C4-2B (cell line): ENCODE results near the gene GNA15.

Experiments used
- H3K27ac ChIP-seq: fragments of 450-650 bp; 2 replicates; pipeline ENCODE4 v1.5.1; 2017
- CTCF ChIP-seq: fragments of 450-650 bp; conservative IDR thresholded peaks from 2 replicates; pipeline ENCODE4 v1.5.1; 2017; ENCODE audit warnings: mild to moderate bottlenecking
- ZFX ChIP-seq: fragments of 450-650 bp; IDR thresholded peaks from 2 replicates; pipeline ENCODE4 v1.6.1; 2017

GNA15 gene

GRCh38 chr19:3118232-3119070 lies 17.4 kb upstream of the GNA15 start:
- no peak for TF ChIP-seq ZFX
- TF ChIP-seq CTCF = no peak
- H3K27ac ChIP-seq = no peak overlapping the region

- no peak overlapping the region for H3K27ac ChIP-seq
- no peak for TF ChIP-seq CTCF
- TF ChIP-seq ZFX = no peak
These were observed 16.7 kb upstream of the GNA15 start for GRCh38 chr19:3119071-3119595.

- no peak for TF ChIP-seq CTCF
- TF ChIP-seq ZFX = no peak
- H3K27ac ChIP-seq = no peak overlapping the region
These were observed 16.0 kb upstream of the GNA15 start for GRCh38 chr19:3119693-3120380.

- TF ChIP-seq ZFX = no peak
- TF ChIP-seq CTCF = no peak
- no peak overlapping the region for H3K27ac ChIP-seq
These were observed 15.1 kb upstream of the GNA15 start for GRCh38 chr19:3120611-3121276.

DNA sequence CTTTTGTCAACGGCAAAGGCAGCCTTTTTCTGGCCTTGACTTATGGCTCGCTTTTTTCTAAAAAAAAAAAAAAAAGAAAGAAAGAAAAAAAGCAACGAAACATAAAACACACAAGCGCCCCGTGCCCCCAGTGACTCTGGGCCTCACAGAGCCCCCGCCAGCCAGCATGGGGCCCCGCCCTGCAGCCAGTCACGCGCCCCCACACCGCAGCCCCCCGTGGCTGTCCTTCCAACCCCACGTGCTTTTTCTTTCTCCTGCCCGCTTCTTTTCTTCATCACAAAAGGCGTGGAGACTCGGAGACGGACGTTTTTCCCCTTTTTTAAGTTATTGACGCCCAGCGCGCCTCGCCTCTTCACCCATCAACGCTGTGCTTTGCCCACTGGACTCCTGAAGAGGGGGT lies 14.4 kb upstream of the GNA15 start:
- no peak overlapping the region for H3K27ac ChIP-seq
- TF ChIP-seq ZFX (no peak), CTCF (no peak)

DNA sequence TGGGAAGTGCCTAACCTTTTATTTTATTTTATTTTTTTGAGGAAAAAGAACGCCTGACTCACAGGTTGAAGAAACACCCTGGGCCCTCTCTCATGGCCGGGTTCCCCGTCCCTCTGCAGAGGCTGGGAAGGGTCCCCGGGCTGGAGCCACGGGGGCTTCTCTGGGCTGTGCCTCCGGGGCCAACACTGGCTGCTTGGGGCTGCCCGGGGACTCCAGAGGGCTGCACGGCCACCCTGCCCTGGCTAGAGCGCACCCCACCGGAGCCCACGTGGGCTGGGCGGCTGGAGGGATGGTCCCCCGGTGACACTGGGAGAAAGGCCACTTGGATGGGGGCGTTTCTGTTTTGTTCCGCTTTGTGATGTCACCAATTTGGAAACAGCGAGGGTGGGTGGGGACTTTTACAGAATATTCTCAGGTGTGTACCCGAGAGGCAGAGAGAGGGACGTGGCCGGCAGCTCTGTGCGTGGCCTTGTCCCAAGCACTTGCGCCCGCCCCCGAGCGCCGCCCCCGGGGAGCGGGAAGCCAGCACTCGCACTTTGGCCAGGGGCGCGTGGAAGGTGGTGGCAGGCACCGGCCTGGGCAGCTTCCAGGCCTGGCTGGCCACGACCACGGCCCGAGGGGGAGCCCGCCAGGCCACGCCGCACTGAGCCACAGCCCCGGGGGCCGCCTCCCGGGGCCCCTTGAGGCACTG lies 13.9 kb upstream of the GNA15 start:
- no peak for TF ChIP-seq ZFX
- no peak for TF ChIP-seq CTCF
- H3K27ac ChIP-seq = no peak overlapping the region
